Inferior parietal cortex (tissue), 1 donor: ENCODE data around the gene SIL1.
"Not testable (repeated sequence)": the region's sequence is repeated elsewhere in the genome, so short reads cannot be mapped to it uniquely, and the experiment has no call there.

Experiments used
- DNase-seq: peaks from one replicate; pipeline ENCODE4 v3.0.0-alpha.2; 2016; ENCODE audit errors: extremely low spot score

The SIL1 gene

DNA sequence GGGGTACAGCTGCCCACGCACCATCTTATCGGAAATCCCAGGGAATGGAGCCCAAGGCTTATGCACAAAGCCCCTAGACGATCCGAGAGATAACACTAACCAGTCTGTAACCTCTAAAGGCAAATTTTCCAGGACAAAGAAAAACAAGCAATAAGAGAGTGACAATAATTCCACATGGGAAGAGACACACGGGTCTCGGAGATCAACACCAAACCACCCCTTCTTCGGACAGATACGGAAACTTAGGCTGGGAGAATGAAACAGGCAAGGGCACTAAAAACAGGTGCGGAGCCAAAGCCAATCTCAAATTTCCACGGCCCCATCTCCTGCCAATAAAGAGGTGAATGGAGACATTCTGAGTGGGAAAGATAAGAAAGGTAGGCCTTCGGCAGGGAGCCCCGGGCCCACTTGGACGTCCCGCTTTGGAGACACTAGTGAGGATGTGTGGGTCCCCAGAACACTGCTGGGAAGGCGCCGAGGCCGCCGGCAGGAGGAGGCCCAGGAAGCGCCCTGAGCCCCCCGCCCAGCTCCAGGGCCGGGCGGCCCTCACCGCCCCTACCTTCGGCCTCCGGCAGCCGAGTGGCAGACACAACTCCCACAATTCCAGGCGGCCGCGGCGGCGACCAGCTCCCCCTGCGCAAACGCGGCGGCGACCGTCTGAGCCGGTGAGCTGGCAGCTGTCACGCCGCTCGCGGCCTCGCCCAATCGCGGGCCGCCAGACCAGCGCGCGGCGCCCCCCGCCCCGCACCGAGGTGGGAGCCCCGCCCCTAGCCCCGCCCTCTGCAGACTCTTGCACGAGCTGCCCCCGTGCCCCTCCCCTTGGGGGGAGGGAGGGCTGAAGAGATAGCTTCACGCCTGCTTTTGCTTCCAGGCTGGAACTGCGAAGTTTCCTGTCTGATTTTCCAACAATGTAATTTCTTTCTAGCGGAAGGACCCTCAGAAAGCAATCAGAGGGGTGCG, at the start of gene SIL1:
SIL1 (minus strand) TSS at position 659 of the 960 bp plus-strand sequence. CDS start 70,525 bp downstream, outside the sequence.
- peak; percentile 88 for DNase-seq

DNA sequence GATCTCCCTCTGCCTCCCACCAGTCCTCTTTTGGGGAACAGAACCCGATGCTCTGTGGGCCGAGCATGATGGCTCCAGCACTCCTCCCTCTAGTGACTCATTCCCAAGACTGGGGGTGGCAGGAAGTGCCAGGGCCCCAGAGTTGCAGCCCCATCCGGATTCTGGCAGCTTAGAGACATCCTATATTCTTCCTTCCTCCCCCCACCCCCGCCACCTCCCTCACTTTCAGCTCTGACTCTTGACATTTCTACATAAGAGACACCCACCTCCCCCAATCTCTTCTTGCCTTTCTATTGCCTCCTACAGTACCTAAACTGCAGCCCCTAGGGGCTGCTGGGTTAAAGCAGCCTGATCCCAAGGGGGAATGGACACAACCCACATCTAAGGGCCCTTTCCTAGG, 48.2 kb upstream of the SIL1 start:
- no peak for DNase-seq

DNA sequence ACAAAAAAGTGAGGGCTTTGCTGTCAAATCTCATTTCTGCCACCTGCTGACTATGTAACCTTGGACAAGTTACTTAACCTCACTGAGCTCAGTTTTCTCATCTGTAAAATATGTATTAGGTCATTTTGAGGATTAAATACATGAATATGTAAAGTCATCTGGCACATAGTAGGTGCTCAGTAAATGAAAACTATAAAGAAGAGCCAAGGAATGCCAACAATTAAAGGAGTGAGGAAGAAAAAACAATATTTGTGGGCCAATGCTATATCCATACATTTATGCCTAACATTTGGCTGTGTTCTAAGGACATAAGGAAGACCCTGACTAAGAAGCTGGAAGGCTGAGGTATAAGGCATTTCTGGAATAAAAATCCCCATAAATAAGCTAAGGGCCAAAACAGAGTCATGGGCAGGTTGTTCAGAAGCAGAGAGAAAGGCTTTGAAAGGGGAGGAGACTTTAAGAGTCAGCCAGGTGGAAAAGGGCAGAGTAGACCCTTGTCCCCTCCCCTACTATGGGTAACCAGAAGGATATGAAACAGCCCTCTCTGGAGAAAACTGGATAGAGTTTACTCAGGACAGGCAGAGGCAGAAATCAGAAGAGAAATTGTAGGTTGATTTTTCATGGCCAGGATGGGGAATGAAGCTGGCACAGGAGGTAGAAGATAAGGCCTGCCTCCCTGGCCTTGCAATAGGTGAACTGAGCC, 47.6 kb upstream of the SIL1 start:
- DNase-seq = no peak

DNA sequence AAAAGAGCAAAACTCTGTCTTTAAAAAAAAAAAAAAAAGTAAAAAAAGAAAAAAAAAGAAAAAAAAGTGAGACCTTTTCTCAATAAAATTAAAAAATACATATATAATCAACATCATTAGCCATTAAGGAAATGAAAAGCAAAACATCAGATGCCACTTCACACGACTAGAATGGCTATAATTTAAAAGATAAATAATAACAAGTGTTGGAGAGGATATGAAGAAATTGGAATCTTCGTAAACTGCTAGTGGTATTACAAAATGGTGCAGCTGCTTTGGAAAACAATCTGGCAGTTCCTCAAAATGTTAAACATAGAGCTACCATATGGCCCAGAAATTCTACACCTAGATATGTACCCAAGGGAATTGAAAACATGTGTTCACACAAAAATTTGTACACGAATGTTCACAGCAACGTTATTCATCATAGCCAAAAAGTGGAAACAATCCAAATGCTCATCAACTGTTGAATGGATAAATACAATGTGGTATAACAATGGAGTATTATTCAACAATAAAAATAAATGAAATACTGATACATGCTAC, 45.3 kb upstream of the SIL1 start:
- DNase-seq = no peak

DNA sequence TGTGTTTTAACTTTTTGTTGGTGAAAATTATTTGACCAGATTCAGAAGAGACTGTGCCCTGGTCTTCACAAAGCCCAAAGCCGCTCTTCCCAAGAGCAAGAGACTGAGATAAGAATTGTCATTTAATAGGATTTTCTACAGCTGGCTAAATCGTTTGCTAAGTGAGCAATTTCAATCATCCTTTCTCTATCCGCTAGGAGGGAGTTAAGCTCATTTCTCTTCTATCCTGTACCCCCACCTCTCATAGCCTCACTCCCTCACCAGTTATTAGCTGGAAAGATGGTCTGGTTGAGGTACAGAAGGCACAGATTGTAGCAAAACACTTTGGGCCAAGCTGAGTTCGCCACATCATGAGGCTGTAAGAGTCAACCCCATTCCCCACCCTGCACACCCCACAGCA, 43.0 kb upstream of the SIL1 start:
- DNase-seq = no peak

DNA sequence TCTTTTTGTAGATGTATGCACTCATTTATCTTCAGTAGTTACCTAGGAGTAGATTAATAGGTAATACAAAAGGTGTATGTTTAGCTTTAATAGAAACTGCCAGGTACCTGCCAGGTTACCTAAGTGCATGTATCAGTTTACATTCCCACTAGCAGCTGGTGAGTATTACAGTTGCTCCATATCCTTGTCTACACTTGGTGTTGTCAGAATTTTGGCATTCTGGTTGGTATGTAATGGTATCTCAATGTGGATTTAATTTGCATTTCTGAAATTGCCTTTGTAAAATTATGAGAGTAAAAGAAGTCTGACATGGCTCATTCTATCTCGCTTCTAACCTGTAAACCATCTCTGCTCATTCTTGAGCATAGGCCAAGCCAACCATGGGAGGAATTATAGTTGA, 38.3 kb upstream of the SIL1 start:
- no peak for DNase-seq

DNA sequence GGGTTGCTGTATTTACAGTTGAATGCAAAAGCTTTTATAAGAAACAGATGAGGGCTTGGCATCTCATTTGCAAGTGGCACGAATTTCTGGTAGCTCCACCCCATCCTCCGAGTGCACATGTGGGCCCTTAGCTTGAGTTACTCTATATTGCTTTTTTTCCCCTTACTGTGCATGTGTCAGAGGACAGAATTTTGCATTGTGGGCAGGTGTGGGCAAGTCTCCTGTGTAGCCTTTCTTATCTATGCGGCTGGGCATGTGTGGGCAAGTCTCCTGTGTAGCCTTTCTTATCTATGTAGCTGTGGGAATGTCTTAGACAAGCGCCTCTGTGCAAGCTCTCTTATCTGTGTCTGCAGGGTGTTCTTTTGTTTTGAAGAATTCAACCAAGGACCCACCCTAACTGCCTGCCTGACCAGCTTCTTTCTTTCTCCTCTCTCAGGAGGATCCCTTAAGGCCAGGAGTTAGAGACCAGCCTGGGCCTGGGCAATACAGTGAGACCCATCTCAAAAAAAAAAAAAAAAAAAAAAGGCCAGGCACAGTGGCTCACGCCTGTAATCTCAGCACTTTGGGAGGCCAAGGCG, 34.1 kb upstream of the SIL1 start:
- DNase-seq = no peak

DNA sequence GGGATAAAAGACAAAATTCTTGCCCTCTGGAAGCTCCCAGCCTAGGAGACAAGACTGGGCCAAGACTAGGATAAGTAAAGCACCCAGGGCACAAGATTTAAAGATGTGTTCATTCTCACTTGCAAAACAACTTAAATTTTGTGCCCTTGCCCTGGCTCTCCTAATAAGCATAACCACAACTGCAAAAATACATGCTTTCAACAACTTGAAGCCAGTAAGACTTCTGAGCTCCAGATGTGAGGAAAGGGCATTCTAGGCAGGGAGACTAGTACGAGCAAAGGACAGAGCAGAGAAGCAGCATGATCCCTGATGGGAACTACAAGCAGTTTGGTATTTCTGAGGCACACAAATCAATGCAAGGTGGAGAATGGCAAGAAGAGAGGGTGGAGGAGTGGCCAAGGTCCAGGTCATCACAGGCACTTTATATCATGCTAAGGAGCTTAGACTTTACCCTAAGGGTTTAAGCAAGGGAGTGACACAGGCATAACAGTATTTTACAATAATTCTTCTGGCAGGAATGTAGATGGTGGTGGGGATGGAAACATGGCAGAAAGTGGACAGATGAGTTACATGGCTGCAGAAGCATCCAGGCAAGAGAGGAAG, 30.1 kb upstream of the SIL1 start:
- no peak for DNase-seq

DNA sequence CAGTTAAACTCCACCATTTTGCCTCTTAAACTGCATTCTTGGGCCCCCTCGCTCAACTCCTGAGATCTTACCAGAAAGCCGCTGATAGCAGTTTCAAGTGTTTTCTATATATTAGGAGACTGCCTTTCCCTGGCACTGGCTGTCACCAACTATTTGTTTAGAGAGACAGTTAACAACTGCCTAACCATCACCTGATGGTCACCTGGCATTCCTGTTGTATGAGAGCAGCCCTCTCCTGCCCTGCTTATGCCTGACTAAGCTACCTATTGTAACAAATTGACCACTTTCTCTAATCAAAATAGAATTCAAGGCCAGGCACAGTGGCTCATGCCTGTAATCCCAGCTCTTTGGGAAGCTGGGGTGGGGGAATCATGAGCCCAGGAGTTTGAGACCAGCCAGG, 28.0 kb upstream of the SIL1 start:
- no peak for DNase-seq

DNA sequence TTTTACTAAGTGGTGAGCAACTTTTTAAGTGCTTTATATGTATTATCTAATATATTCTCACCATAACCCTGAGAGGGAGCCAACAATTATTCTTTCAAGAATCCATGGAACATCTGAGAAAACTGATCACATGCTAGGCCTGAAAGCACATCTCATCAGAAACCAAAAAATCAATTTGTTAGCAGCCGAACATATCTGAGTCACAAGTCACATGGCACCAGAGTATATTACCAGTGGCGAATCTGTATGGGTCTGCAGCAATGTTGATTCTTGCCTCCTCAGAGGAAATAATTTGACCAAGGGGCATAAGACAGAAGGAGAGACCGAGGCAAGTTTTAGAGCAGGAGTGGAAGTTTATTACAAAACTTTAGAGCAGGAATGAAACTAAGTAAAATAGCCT, 25.3 kb upstream of the SIL1 start:
- DNase-seq = no peak

DNA sequence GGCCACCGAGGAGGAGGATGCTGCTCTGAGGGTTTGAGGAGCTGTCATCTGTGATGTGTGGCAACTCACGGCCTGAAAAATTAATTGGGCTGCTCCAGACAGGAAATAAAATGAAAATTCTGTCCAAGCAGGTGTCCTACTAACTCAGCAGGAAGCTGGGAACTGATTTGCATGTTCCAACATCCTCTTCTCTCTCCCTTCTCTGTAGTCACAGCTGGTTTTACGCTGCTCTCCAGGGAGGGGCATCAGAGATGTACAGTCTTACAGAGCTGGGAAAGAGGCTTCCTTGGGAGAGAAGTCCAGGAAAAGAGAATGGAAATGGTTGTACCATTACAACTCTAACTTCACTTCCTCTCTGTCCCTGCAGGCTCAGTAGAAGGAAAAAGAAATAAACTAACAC, 24.2 kb upstream of the SIL1 start:
- no peak for DNase-seq

DNA sequence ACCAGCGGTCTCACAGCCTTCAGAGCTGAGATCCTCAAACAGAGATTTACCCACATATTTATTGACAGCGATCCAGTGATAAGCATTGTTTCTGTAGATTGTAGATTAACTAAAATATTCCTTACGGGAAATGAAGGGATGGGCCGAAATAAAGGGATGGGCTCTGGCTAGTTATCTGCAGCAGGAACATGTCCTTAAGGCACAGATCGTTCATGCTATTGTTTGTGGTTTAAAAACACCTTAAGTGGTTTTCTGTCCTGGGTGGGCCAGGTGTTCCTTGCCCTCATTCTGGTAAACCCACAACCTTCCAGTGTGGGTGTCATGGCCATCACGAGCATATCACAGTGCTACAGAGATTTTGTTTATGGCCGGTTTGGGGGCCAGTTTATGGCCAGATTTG, 19.9 kb upstream of the SIL1 start:
- DNase-seq = not testable (repeated sequence)

DNA sequence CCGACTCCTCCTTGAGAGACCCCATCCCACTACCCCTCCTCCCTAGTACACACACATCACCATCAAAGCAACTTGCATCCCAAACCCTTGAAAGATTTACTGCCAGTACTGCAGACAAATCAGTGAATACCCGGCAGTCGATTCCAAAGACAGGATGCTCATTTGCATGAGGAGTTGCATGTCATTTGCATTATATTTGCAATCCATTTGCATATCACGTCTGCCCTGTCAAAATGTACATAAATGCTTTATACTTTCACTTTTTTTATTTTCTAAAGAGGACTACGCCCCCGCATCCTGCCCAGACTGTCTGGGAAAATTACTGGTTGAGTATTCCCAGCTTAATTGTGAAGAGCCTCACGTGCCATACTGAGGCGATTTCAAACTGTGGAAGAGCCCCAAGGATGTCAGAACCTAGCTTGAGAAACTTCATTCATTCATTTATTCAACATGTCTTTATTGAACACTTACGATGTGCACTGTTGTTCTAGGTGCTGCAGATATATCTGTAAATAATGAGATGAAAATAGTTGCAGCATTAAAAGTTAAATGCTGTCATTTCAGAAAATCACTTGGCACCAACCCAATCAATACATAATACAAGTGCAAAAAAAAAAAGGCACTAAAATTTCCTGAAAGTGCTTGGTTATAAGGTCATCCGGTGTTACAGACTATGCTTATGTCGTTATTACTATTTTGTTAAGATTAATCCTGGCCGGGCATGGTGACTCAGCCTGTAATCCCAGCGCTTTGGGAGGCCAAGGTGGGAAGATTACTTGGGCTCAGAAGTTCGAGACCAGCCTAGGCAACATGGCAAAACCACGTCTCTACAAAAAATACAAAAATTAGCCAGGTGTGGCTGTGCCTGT, 17.2 kb upstream of the SIL1 start:
- DNase-seq = no peak

DNA sequence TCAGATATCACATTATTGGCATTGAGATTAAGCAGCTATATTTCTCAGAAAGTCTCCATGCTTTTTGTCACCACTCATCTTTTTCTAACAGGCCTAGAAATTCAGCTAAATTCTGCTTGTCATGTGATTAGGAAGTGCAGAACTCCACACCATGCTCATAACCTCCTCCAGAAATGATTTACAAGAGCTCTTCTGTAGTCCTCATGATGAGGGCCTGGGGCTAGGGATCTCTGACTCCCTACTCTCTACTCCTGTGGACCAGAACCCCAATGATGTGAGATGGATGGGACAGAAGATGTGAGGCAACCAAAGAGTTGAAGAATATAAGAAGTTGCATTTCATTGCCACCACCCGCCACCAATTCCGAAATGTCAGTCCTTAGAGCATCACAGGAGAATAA, 16.5 kb upstream of the SIL1 start:
- no peak for DNase-seq

DNA sequence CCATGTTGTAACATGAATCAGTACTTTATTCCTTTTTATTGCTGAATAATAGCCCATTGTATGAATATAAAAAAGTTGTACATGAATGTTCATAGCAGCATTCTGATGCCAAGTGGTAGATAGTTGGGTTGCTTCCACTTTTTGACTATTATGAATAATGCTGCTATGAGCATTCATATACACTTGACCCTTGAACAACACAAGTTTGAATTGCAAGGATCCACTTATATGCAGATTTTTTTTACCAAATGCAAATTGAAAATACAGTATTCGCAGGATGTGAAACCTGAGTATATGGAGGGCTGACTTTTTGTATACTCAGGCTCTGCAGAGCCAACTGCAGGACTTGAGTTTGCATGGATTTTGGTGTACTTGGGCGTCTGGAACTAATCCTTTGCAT, 14.7 kb upstream of the SIL1 start:
- DNase-seq = no peak

DNA sequence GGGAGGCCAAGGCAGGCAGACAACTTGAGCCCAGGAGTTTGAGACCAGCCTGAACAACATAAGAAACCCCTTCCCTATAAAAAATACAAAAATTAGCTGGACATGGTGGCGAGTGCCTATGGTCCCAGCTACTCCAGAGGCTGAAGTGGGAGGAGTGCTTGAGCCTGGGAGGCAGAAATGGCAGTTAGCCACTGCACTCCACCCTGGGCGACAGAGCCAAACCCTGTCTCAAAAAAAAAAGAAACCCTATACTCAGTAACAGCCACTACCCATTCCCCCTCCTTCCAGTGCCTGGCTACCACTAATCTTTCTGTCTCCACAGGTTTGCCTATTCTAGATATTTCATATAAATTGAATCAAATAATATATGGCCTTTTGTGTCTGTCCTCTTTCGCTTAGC, 14.3 kb upstream of the SIL1 start:
- DNase-seq = no peak

DNA sequence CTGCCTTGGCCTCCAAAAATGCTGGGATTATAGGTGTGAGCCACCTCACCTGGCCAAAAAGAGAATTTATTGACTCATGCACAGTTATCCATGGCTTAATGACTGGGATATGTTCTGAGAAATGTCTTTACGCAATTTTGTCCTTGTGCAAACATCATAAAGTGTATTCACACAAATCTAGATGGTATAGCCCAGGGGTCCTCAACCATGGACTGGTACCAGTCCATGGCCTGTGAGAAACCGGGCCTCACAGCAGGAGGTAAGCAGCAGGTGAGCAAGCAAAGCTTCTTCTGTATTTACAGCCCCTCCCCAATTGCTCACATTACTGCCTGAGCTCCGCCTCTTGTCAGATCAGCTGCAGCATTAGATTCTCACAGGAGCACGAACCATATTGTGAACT, 12.4 kb upstream of the SIL1 start:
- DNase-seq = no peak

DNA sequence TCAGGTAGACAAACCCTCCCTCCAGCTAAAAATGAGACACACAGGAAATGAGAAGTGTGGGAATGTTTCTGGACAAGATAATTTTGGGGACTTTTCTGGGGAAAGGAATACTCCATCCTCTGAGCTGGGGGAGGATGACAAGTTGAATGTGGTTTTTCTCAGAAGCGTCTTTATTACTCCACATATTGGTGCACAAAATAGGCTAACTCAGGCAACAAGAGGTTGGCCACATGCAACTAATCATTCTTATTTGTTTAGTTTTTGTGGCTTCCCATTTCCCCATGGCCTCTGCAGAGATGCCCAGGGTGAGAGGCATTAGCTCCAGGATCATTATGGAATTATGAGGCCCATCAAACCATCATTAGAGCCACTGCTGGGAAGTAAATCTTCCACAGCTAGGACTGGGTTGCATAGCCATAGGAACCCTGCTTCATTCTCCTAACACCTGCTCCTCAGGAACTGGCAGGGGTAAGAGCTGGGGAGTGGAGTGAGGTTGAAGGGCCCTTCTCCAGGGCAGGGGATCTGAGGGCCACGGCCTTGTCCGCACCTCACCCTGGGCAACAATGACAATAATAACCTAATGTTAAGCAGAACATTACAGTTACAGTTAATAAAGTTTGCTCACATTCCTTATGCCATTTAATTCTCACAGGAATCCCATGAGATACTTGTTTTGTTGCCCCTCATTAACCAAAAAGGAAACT, 9.3 kb upstream of the SIL1 start:
- no peak for DNase-seq

DNA sequence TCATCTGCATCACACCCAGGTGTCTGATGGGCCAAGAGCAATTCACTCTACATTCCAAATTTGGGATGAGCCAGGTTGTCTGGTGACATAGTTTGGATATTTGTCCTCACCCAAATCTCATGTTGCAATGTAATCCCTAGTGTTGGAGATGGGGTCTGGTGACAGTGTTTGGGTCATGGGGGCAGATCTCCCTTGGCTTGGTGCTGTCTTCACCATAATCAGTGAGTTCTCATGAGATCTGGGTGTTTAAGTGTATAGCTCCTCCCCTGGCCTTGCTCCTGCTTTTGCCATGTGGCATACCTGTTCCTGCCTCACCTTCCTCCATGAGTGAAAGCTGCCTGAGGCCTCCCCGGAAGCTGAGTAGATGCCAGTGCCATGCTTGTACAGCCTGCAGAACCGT, 7.4 kb upstream of the SIL1 start:
- DNase-seq = no peak

DNA sequence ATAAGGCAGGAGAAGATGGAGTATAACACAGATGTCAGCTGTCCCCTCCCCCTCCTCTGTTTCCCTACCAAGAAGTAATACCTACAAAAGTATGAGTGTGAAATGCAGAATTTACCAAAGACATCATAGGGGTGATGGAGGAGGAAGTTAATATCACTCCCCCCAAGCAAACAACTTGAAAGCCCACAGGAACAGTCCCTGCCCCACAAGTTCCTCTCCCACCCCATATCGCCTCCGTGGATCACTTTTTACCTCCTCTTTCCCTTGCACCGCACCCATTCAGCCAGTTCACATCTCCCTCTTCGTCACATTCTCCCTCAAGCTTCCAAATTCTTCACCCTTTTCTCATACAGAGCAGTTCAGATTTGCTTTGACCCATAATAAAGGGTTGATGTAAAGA, 7.0 kb upstream of the SIL1 start:
- no peak for DNase-seq
